ENCODE results near the gene MRPS6.

GRCh38 chr21:34189506-34189905 is 116.1 kb downstream of the MRPS6 start:
- TF ChIP-seq, protein P1, sequence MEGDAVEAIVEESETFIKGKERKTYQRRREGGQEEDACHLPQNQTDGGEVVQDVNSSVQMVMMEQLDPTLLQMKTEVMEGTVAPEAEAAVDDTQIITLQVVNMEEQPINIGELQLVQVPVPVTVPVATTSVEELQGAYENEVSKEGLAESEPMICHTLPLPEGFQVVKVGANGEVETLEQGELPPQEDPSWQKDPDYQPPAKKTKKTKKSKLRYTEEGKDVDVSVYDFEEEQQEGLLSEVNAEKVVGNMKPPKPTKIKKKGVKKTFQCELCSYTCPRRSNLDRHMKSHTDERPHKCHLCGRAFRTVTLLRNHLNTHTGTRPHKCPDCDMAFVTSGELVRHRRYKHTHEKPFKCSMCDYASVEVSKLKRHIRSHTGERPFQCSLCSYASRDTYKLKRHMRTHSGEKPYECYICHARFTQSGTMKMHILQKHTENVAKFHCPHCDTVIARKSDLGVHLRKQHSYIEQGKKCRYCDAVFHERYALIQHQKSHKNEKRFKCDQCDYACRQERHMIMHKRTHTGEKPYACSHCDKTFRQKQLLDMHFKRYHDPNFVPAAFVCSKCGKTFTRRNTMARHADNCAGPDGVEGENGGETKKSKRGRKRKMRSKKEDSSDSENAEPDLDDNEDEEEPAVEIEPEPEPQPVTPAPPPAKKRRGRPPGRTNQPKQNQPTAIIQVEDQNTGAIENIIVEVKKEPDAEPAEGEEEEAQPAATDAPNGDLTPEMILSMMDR (IDR thresholded peaks at IDR 0.05) = no peak
- TF ChIP-seq EP300 (IDR thresholded peaks at IDR 0.05) (no peak), POLR2A (IDR thresholded peaks at IDR 0.05) (no peak), POLR2AphosphoS5 (IDR thresholded peaks at IDR 0.05) (no peak)
